WI38 (cell line): ENCODE data around the gene KCNQ1OT1.

Experiments
- H3K4me3 ChIP-seq: 2 replicates; pipeline ENCODE4 v1.5.1; 2011; ENCODE audit warnings: low read depth, mild to moderate bottlenecking, control low read depth, low read length
- TF ChIP-seq, protein P1 (sequence below): IDR thresholded peaks from 2 replicates; pipeline ENCODE4 v1.5.1; 2012; ENCODE audit warnings: low read depth, mild to moderate bottlenecking, control low read depth, low read length

The KCNQ1OT1 gene

GRCh38 chr11:2724104-2724503 is 24.3 kb upstream of the KCNQ1OT1 start:
- TF ChIP-seq, protein P1, sequence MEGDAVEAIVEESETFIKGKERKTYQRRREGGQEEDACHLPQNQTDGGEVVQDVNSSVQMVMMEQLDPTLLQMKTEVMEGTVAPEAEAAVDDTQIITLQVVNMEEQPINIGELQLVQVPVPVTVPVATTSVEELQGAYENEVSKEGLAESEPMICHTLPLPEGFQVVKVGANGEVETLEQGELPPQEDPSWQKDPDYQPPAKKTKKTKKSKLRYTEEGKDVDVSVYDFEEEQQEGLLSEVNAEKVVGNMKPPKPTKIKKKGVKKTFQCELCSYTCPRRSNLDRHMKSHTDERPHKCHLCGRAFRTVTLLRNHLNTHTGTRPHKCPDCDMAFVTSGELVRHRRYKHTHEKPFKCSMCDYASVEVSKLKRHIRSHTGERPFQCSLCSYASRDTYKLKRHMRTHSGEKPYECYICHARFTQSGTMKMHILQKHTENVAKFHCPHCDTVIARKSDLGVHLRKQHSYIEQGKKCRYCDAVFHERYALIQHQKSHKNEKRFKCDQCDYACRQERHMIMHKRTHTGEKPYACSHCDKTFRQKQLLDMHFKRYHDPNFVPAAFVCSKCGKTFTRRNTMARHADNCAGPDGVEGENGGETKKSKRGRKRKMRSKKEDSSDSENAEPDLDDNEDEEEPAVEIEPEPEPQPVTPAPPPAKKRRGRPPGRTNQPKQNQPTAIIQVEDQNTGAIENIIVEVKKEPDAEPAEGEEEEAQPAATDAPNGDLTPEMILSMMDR: no peak
- H3K4me3 ChIP-seq: no peak overlapping the region

DNA sequence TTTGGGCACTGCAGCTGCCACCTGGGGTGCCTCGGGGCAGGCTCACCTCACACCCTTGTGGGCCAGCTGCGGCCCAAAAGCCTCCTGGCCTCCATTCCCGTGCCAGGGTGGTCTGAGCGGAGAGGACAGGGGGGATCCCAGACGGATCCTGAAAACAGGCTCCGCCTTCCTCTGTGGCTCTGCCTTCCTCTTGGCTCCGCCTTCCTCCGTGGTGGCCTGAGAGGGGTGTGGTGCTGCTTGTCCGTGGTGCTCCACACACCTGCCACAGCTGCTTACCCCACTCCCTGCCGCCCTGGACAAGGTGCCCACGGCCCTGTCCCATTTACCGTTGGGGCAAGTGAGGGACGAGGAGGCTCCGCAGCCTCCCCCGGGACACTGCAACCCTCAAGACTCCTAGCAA is 23.2 kb upstream of the KCNQ1OT1 start:
- H3K4me3 ChIP-seq: no peak overlapping the region
- TF ChIP-seq, protein P1: no peak

GRCh38 chr11:2721210-2721916 is 21.6 kb upstream of the KCNQ1OT1 start:
- TF ChIP-seq, protein P1: no peak
- H3K4me3 ChIP-seq: no peak overlapping the region

DNA sequence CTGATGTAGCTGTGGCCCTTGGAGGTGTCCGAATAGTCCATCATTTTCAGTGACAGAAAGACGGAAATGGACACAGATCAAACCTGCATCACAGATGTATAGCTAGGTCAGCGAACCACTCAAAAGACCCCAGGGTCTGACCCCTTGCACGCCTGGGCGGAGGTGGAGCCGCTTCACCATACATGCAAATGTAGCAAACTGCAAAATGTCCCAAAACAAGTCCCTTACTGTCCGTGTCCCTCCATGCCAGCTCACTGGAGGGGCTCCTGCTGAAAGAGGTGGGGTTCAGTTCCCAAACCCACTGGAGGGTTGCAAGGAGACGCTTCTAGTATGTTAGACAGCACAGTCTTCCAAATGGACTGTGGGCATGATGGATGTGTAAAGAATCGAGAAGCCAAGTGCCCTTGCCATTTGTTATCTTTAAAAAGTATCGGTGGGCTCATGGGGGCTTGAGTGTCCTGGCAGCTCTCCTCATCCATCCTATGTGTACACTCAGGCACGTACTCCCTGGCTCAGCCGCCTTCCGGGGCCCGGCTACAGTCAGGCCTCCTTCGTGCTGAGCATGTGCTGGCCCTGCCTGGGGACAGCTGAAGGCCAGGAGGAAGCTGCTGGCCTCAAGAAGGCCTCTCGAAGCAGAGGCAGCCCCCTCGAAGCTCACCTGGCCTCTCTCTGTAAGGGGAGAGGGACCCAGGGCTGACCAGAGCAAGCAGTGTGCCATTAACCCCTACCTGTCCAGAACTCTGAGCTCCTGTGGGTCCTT is 20.2 kb upstream of the KCNQ1OT1 start:
- no peak overlapping the region for H3K4me3 ChIP-seq
- TF ChIP-seq, protein P1: no peak

DNA sequence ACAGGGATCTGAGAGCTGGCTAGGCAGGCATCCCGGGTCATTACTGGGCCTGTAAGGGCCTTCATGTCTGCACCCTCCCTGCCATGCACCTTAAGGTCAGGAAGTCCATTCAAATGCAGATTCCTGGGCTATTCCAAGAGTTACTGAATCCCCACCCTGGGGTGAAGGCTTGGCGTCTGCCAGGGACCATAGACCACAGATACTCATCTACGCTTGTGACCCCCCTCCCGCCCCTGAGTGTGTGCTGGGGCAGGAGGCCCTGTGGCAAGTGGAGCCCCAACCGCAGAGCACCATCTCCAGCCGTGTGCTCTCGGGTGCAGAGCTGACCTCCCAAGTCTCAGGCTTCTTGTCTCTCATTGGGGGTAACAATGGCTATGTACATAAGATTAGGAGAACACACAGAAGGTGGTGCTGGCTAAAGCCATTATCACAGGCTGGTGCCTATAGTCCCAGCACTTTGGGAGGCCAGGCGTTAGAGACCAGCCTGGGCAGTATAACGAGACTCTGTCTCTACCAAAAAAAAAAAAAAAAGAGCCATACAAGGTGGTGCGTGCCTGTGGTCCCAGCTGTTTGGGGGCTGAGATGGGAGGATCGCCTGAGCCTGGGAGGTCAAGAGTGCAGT is 19.1 kb upstream of the KCNQ1OT1 start:
- TF ChIP-seq, protein P1: no peak
- H3K4me3 ChIP-seq: no peak overlapping the region

GRCh38 chr11:2717561-2718325 is 17.9 kb upstream of the KCNQ1OT1 start:
- no peak overlapping the region for H3K4me3 ChIP-seq
- TF ChIP-seq, protein P1: no peak
